ENCODE measurements around the gene NTN1.
"Not testable (repeated sequence)": the region's sequence is repeated elsewhere in the genome, so short reads cannot be mapped to it uniquely, and the experiment has no call there.

The NTN1 gene

GRCh38 chr17:9256751-9257629, 235.7 kb downstream of the NTN1 start:
- peak overlapping the region in 1 of 3 experiments; percentile 37 for H3K27ac Mint-ChIP-seq
- H3K9me3 Mint-ChIP-seq = no peaks in the 10 kb centered on the region
- peaks cover 20% of the 10 kb centered on the region for H3K27me3 Mint-ChIP-seq (ENCODE audit: low read depth)
- no peaks in the 10 kb centered on the region for H3K36me3 Mint-ChIP-seq (ENCODE audit: low read depth)
- peaks cover 60% of the 10 kb centered on the region for H3K4me1 Mint-ChIP-seq
- H3K4me3 Mint-ChIP-seq = no peak overlapping the region
- no peak for TF ChIP-seq CTCF (IDR thresholded peaks at IDR 0.05; ENCODE audit: unreplicated experiment in 3 of 3)

GRCh38 chr17:9257630-9257965, 236.3 kb downstream of the NTN1 start:
- H3K4me3 Mint-ChIP-seq; H3K36me3 Mint-ChIP-seq (ENCODE audit: low read depth); H3K27ac Mint-ChIP-seq; H3K9me3 Mint-ChIP-seq: not testable (repeated sequence)
- Mint-ChIP-seq H3K4me1 (peaks cover 60% of the 10 kb centered on the region), H3K27me3 (ENCODE audit: low read depth) (peaks cover 21% of the 10 kb centered on the region)

GRCh38 chr17:9258115-9259015, 237.1 kb downstream of the NTN1 start:
- Mint-ChIP-seq H3K4me1 (peaks cover 60% of the 10 kb centered on the region), H3K36me3 (ENCODE audit: low read depth) (no peaks in the 10 kb centered on the region), H3K4me3 (no peak overlapping the region), H3K9me3 (no peaks in the 10 kb centered on the region), H3K27ac (peak overlapping the region in 1 of 3 experiments; percentile 66), H3K27me3 (ENCODE audit: low read depth) (peaks cover 19% of the 10 kb centered on the region)
- TF ChIP-seq CTCF (IDR thresholded peaks at IDR 0.05; ENCODE audit: unreplicated experiment in 3 of 3) = no peak

- Mint-ChIP-seq H3K4me3 (no peak overlapping the region), H3K4me1 (peaks cover 60% of the 10 kb centered on the region), H3K27ac (peak overlapping the region in 1 of 3 experiments; percentile 66), H3K9me3 (peaks cover 6% of the 10 kb centered on the region), H3K36me3 (ENCODE audit: low read depth) (no peaks in the 10 kb centered on the region), H3K27me3 (ENCODE audit: low read depth) (peaks cover 22% of the 10 kb centered on the region)
- no peak for TF ChIP-seq CTCF (IDR thresholded peaks at IDR 0.05; ENCODE audit: unreplicated experiment in 3 of 3)
These were observed 238.1 kb downstream of the NTN1 start for GRCh38 chr17:9259419-9259818.

- H3K27me3 Mint-ChIP-seq (ENCODE audit: low read depth) = peaks cover 22% of the 10 kb centered on the region
- H3K4me3 Mint-ChIP-seq = no peak overlapping the region
- peaks cover 50% of the 10 kb centered on the region for H3K4me1 Mint-ChIP-seq
These were observed 240.0 kb downstream of the NTN1 start for GRCh38 chr17:9261081-9262012.

More at GRCh38 chr17:9261081-9262012, 240.0 kb downstream of the NTN1 start:
- H3K27ac Mint-ChIP-seq = peak overlapping the region in 2 of 3 experiments; percentile 22 to 41
- peaks cover 6% of the 10 kb centered on the region for H3K9me3 Mint-ChIP-seq
- no peak for TF ChIP-seq CTCF (IDR thresholded peaks at IDR 0.05; ENCODE audit: unreplicated experiment in 3 of 3)
- H3K36me3 Mint-ChIP-seq (ENCODE audit: low read depth) = no peaks in the 10 kb centered on the region

Data from nephron (organoid).